ENCODE results near the gene FAM107B. TPM values are rescaled to one million over a fixed set of nuclear protein-coding genes. Genes with fewer than 3 reads are reported as not detected.

Gene FAM107B
- total RNA-seq, 1 donor from 2014 or later = 39.0 TPM

GRCh38 chr10:14523286-14523685, 251.4 kb downstream of the FAM107B start:
- H3K4me1 Mint-ChIP-seq = no peaks in the 10 kb centered on the region
- H3K36me3 Mint-ChIP-seq (ENCODE audit: low read depth) = peaks cover 10% of the 10 kb centered on the region
- H3K4me3 Mint-ChIP-seq = no peak overlapping the region
- no peak for DNase-seq (ENCODE audit: low read depth, low spot score)
- H3K27ac Mint-ChIP-seq (ENCODE audit: unreplicated experiment) = no peak overlapping the region
- TF ChIP-seq, protein P1, sequence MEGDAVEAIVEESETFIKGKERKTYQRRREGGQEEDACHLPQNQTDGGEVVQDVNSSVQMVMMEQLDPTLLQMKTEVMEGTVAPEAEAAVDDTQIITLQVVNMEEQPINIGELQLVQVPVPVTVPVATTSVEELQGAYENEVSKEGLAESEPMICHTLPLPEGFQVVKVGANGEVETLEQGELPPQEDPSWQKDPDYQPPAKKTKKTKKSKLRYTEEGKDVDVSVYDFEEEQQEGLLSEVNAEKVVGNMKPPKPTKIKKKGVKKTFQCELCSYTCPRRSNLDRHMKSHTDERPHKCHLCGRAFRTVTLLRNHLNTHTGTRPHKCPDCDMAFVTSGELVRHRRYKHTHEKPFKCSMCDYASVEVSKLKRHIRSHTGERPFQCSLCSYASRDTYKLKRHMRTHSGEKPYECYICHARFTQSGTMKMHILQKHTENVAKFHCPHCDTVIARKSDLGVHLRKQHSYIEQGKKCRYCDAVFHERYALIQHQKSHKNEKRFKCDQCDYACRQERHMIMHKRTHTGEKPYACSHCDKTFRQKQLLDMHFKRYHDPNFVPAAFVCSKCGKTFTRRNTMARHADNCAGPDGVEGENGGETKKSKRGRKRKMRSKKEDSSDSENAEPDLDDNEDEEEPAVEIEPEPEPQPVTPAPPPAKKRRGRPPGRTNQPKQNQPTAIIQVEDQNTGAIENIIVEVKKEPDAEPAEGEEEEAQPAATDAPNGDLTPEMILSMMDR (conservative IDR thresholded peaks at IDR 0.05) = no peak
- H3K9me3 Mint-ChIP-seq = no peaks in the 10 kb centered on the region
- no peaks in the 10 kb centered on the region for H3K27me3 Mint-ChIP-seq (ENCODE audit: low read depth)

- Mint-ChIP-seq H3K9me3 (no peaks in the 10 kb centered on the region), H3K4me3 (no peak overlapping the region), H3K36me3 (ENCODE audit: low read depth) (peaks cover 13% of the 10 kb centered on the region), H3K27ac (ENCODE audit: unreplicated experiment) (no peak overlapping the region), H3K4me1 (no peaks in the 10 kb centered on the region), H3K27me3 (ENCODE audit: low read depth) (no peaks in the 10 kb centered on the region)
- TF ChIP-seq, protein P1 (conservative IDR thresholded peaks at IDR 0.05) = no peak
- DNase-seq (ENCODE audit: low read depth, low spot score) = no peak
Measured at GRCh38 chr10:14519785-14520184, 254.9 kb downstream of the FAM107B start.

- H3K9me3 Mint-ChIP-seq = no peaks in the 10 kb centered on the region
- H3K4me1 Mint-ChIP-seq = no peaks in the 10 kb centered on the region
- no peak overlapping the region for H3K27ac Mint-ChIP-seq (ENCODE audit: unreplicated experiment)
- H3K4me3 Mint-ChIP-seq = no peak overlapping the region
- peaks cover 14% of the 10 kb centered on the region for H3K36me3 Mint-ChIP-seq (ENCODE audit: low read depth)
- no peaks in the 10 kb centered on the region for H3K27me3 Mint-ChIP-seq (ENCODE audit: low read depth)
- TF ChIP-seq, protein P1 (conservative IDR thresholded peaks at IDR 0.05) = no peak
- no peak for DNase-seq (ENCODE audit: low read depth, low spot score)
Measured at GRCh38 chr10:14518149-14518548, 256.5 kb downstream of the FAM107B start.

DNA sequence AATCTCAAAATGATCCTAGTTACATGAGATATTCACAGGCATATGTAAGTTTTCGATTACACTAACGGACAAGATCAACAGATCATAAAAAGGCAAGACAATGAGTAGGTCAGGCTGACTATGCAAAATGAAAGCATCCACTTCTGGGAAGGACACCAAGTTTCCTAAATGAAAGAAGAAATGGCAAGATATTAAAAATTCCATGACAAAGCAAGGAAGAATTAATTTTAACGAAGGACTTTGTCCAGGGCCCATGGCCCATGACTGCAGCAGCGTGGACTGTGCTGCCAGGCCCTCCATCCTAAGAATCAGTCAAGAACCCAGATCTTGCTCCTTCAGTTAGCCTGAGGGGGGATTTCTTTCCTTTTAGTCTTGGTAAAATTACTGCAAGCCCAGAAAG, 261.6 kb downstream of the FAM107B start:
- Mint-ChIP-seq H3K4me1 (no peaks in the 10 kb centered on the region), H3K27ac (ENCODE audit: unreplicated experiment) (no peak overlapping the region), H3K27me3 (ENCODE audit: low read depth) (no peaks in the 10 kb centered on the region), H3K36me3 (ENCODE audit: low read depth) (peaks cover 26% of the 10 kb centered on the region), H3K9me3 (peaks cover 3% of the 10 kb centered on the region), H3K4me3 (no peak overlapping the region)
- no peak for DNase-seq (ENCODE audit: low read depth, low spot score)
- TF ChIP-seq, protein P1 (conservative IDR thresholded peaks at IDR 0.05) = no peak

GRCh38 chr10:14510346-14510745, 264.4 kb downstream of the FAM107B start:
- Mint-ChIP-seq H3K27me3 (ENCODE audit: low read depth) (no peaks in the 10 kb centered on the region), H3K27ac (ENCODE audit: unreplicated experiment) (no peak overlapping the region), H3K4me1 (peaks cover 4% of the 10 kb centered on the region), H3K36me3 (ENCODE audit: low read depth) (peaks cover 24% of the 10 kb centered on the region), H3K4me3 (no peak overlapping the region), H3K9me3 (peaks cover 3% of the 10 kb centered on the region)
- DNase-seq (ENCODE audit: low read depth, low spot score) = no peak
- TF ChIP-seq, protein P1 (conservative IDR thresholded peaks at IDR 0.05) = no peak

DNA sequence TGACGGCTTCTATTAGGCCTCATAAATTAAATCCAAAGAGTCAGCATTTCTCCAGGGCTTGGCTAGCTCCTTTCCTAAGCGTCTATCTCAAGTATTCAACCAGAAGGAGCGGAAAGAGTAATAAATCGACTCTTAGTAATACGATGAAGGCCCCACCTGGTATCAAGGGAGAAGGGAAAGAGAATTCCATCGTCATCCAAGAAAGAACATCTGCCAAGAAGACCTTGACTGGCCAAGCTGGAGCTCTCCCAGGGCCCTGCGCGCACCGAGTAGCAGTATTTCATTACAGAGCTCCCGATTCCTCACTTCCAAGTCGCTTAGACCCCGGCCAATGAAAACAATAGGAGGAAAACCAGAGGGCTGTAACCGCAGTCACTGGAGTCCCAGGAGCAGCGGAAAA, 266.0 kb downstream of the FAM107B start:
- no peak for DNase-seq (ENCODE audit: low read depth, low spot score)
- H3K4me1 Mint-ChIP-seq = peaks cover 4% of the 10 kb centered on the region
- TF ChIP-seq, protein P1 (conservative IDR thresholded peaks at IDR 0.05) = no peak

More for the DNA sequence above, 266.0 kb downstream of the FAM107B start:
- no peak overlapping the region for H3K27ac Mint-ChIP-seq (ENCODE audit: unreplicated experiment)
- peaks cover 3% of the 10 kb centered on the region for H3K9me3 Mint-ChIP-seq
- H3K4me3 Mint-ChIP-seq = no peak overlapping the region
- H3K27me3 Mint-ChIP-seq (ENCODE audit: low read depth) = no peaks in the 10 kb centered on the region
- peaks cover 24% of the 10 kb centered on the region for H3K36me3 Mint-ChIP-seq (ENCODE audit: low read depth)

Measured in neural crest cell (in vitro differentiated cells).